Neural progenitor cell (in vitro differentiated cells): ENCODE results near the gene POLR3B. TPM values are rescaled to one million over a fixed set of nuclear protein-coding genes. Genes with fewer than 3 reads are reported as not detected.

Source experiments
- DNase-seq: peaks from one replicate; pipeline ENCODE4 v3.0.0-alpha.2; 2016; ENCODE audit warnings: low spot score
- H2AFZ ChIP-seq: fragments of 200-600 bp; sonication (generic); replicated peaks from 2 replicates; pipeline ENCODE4 v1.6.1; 2016; ENCODE audit warnings: antibody characterized with exemption
- H3F3A ChIP-seq: fragments of 200-600 bp; sonication (generic); 2 replicates; pipeline ENCODE4 v1.6.1; 2016; ENCODE audit warnings: antibody characterized with exemption, low read depth
- H3K27ac ChIP-seq: fragments of 200-600 bp; sonication (generic); 2 replicates; pipeline ENCODE4 v1.5.1; 2016; ENCODE audit warnings: mild to moderate bottlenecking
- H3K27me3 ChIP-seq: fragments of 200-600 bp; sonication (generic); 2 replicates; pipeline ENCODE4 v1.6.1; 2016; ENCODE audit warnings: mild to moderate bottlenecking, moderate library complexity
- H3K36me3 ChIP-seq: fragments of 200-600 bp; sonication (generic); 2 replicates; pipeline ENCODE4 v1.5.1; 2016
- H3K4me1 ChIP-seq: fragments of 200-600 bp; sonication (generic); 2 replicates; pipeline ENCODE4 v1.6.1; 2016; ENCODE audit warnings: mixed run types
- H3K4me2 ChIP-seq: fragments of 200-600 bp; sonication (generic); 2 replicates; pipeline ENCODE4 v1.6.1; 2016
- H3K4me3 ChIP-seq: fragments of 200-600 bp; sonication (generic); 2 replicates; pipeline ENCODE4 v1.5.1; 2016
- H3K79me2 ChIP-seq: fragments of 200-600 bp; sonication (generic); 2 replicates; pipeline ENCODE4 v1.6.1; 2016; ENCODE audit warnings: low read depth
- H3K9ac ChIP-seq: fragments of 200-600 bp; sonication (generic); 2 replicates; pipeline ENCODE4 v1.6.1; 2016
- H3K9me3 ChIP-seq: fragments of 200-600 bp; sonication (generic); 2 replicates; pipeline ENCODE4 v1.5.1; 2016; ENCODE audit warnings: low read depth
- H4K20me1 ChIP-seq: fragments of 200-600 bp; sonication (generic); 2 replicates; pipeline ENCODE4 v1.6.1; 2016; ENCODE audit warnings: low read depth
- H3K27ac Mint-ChIP-seq: 3 replicates; pipeline ENCODE4 v1.8.0; 2021; ENCODE audit warnings: mixed read lengths
- H3K27me3 Mint-ChIP-seq: 2 replicates; pipeline ENCODE4 v1.8.0; 2022; ENCODE audit warnings: low read depth, mild to moderate bottlenecking, inconsistent platforms, moderate library complexity, mixed read lengths; ENCODE audit not compliant: insufficient read depth
- H3K36me3 Mint-ChIP-seq: 3 replicates; pipeline ENCODE4 v1.8.0; 2021; ENCODE audit warnings: mixed read lengths
- H3K4me1 Mint-ChIP-seq: 3 replicates; pipeline ENCODE4 v1.8.0; 2021; ENCODE audit warnings: mixed read lengths
- H3K4me3 Mint-ChIP-seq: 3 replicates; pipeline ENCODE4 v1.8.0; 2021; ENCODE audit warnings: mild to moderate bottlenecking, moderate library complexity, mixed read lengths
- H3K9me3 Mint-ChIP-seq: 3 replicates; pipeline ENCODE4 v1.8.0; 2020; ENCODE audit warnings: mixed read lengths
- CTCF ChIP-seq: fragments of 200-600 bp; sonication (generic); IDR thresholded peaks from 2 replicates; pipeline ENCODE4 v1.5.1; 2017; ENCODE audit warnings: antibody characterized with exemption, mild to moderate bottlenecking
- EZH2 ChIP-seq: fragments of 200-600 bp; sonication (generic); IDR thresholded peaks from 2 replicates; pipeline ENCODE4 v1.6.1; 2017; ENCODE audit warnings: antibody characterized with exemption, mild to moderate bottlenecking, moderate library complexity
- EZH2phosphoT487 ChIP-seq: fragments of 200-600 bp; sonication (generic); IDR thresholded peaks from 2 replicates; pipeline ENCODE4 v1.6.1; 2017; ENCODE audit warnings: antibody characterized with exemption
- total RNA-seq: library from RNA; depleted of rRNA; stranded (reverse); fragments of >200 nt; gene quantifications from 2 replicates; pipeline ENCODE4 v1.2.3, GENCODE V29; 2015; ENCODE audit warnings: low replicate concordance

Gene POLR3B
- total RNA-seq, 1 donor from 2014 or later: 8.8 TPM

GRCh38 chr12:106358396-106359241 lies 1.1 kb downstream of the POLR3B start:
- no peak for TF ChIP-seq EZH2phosphoT487
- no peak for TF ChIP-seq EZH2
- no peak for TF ChIP-seq CTCF
- Histone ChIP-seq H3K36me3 (no peaks in the 10 kb centered on the region), H3K9me3 (no peaks in the 10 kb centered on the region), H2AFZ (peak overlapping the region; percentile 82), H3K79me2 (peaks cover 26% of the 10 kb centered on the region), H3K4me1 (no peaks in the 10 kb centered on the region), H4K20me1 (no peaks in the 10 kb centered on the region), H3F3A (no peaks in the 10 kb centered on the region), H3K9ac (peak overlapping the region; percentile 16), H3K27me3 (no peaks in the 10 kb centered on the region), H3K27ac (no peak overlapping the region), H3K4me2 (peak overlapping the region; percentile 85), H3K4me3 (peak overlapping the region; percentile 61)
- peaks cover 9% of the 10 kb centered on the region for H3K27me3 Mint-ChIP-seq
- peaks cover 1% of the 10 kb centered on the region for H3K36me3 Mint-ChIP-seq
- peak overlapping the region; percentile 93 for H3K4me3 Mint-ChIP-seq
- peak overlapping the region; percentile 65 for H3K27ac Mint-ChIP-seq
- no peak for DNase-seq
- no peaks in the 10 kb centered on the region for H3K9me3 Mint-ChIP-seq
- peaks cover 16% of the 10 kb centered on the region for H3K4me1 Mint-ChIP-seq

- no peak overlapping the region for H3K4me3 Mint-ChIP-seq
- Histone ChIP-seq H3K4me2 (no peak overlapping the region), H3F3A (no peaks in the 10 kb centered on the region)
These were observed 2.3 kb downstream of the POLR3B start for GRCh38 chr12:106359646-106360399.

GRCh38 chr12:106360400-106360994 lies 2.9 kb downstream of the POLR3B start:
- Mint-ChIP-seq H3K27ac (no peak overlapping the region), H3K4me1 (peaks cover 16% of the 10 kb centered on the region), H3K4me3 (no peak overlapping the region), H3K36me3 (no peaks in the 10 kb centered on the region), H3K27me3 (peaks cover 9% of the 10 kb centered on the region), H3K9me3 (no peaks in the 10 kb centered on the region)
- no peaks in the 10 kb centered on the region for H3K27me3 ChIP-seq
- DNase-seq: no peak
- no peaks in the 10 kb centered on the region for H3F3A ChIP-seq
- TF ChIP-seq CTCF: no peak
- no peak for TF ChIP-seq EZH2phosphoT487
- no peak for TF ChIP-seq EZH2
- no peak overlapping the region for H2AFZ ChIP-seq
- H4K20me1 ChIP-seq: no peaks in the 10 kb centered on the region
- no peaks in the 10 kb centered on the region for H3K36me3 ChIP-seq
- peaks cover 26% of the 10 kb centered on the region for H3K79me2 ChIP-seq
- H3K9ac ChIP-seq: no peak overlapping the region
- no peak overlapping the region for H3K27ac ChIP-seq
- no peak overlapping the region for H3K4me3 ChIP-seq
- no peaks in the 10 kb centered on the region for H3K9me3 ChIP-seq
- no peak overlapping the region for H3K4me2 ChIP-seq
- H3K4me1 ChIP-seq: no peaks in the 10 kb centered on the region

More at GRCh38 chr12:106359646-106360399, 2.3 kb downstream of the POLR3B start:
- Mint-ChIP-seq H3K4me1 (peaks cover 16% of the 10 kb centered on the region), H3K27me3 (peaks cover 9% of the 10 kb centered on the region), H3K36me3 (peaks cover 1% of the 10 kb centered on the region), H3K9me3 (no peaks in the 10 kb centered on the region), H3K27ac (no peak overlapping the region)
- H3K27me3 ChIP-seq: no peaks in the 10 kb centered on the region
- no peak overlapping the region for H3K4me3 ChIP-seq
- no peak overlapping the region for H3K27ac ChIP-seq
- no peak overlapping the region for H2AFZ ChIP-seq
- no peaks in the 10 kb centered on the region for H4K20me1 ChIP-seq
- H3K9ac ChIP-seq: no peak overlapping the region
- no peaks in the 10 kb centered on the region for H3K9me3 ChIP-seq
- no peaks in the 10 kb centered on the region for H3K36me3 ChIP-seq
- H3K4me1 ChIP-seq: no peaks in the 10 kb centered on the region
- no peak for DNase-seq
- H3K79me2 ChIP-seq: peaks cover 26% of the 10 kb centered on the region
- TF ChIP-seq EZH2phosphoT487: no peak
- TF ChIP-seq EZH2: no peak
- no peak for TF ChIP-seq CTCF
